A673 (cell line): ENCODE measurements around the gene BIRC5.

ENCODE experiments used
- CTCF ChIP-seq: fragments of 300-800, 200-600 bp; sonication (generic); conservative IDR thresholded peaks from 2 replicates; pipeline ENCODE4 v1.5.1; 2017; ENCODE audit warnings: low read depth, mild to moderate bottlenecking, antibody characterized with exemption, low read length, moderate library complexity, mixed read lengths
- EZH2 ChIP-seq: fragments of 200-600 bp; sonication (generic); IDR thresholded peaks from 2 replicates; pipeline ENCODE4 v1.6.1; 2017; ENCODE audit warnings: borderline replicate concordance, low read depth, mild to moderate bottlenecking, mixed read lengths, antibody characterized with exemption, low read length; ENCODE audit not compliant: poor library complexity, severe bottlenecking

DNA sequence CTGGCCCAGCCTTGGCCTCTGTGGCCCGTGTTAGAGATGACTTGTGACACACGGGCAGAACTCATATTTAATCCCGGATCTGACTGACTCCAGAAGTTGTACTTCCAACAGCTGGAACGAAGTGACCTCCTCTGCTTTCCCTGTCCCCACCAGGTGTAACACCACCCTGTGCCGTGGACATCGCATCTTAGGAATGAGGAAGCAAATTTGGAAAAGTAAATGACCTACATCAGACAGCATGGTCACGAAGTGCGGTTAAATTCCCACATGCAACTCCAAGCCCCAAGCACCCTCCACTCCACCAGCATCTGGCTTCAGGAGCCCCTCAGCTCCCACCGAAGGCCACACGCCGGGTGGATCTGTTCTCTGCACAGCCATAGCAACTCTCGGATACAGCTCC is 30.1 kb upstream of the BIRC5 start:
- TF ChIP-seq CTCF (no peak), EZH2 (no peak)
